A673 (cell line): ENCODE measurements around the gene PARP6. TPM values are rescaled to one million over a fixed set of nuclear protein-coding genes. Genes with fewer than 3 reads are reported as not detected.

Experiments
- BruUV-seq: library from RNA; stranded (reverse); fragments of 400-500 nt; replicated peaks from 2 replicates; lab custom pipeline; 2021; lab: Mats Ljungman, UMichigan
- CTCF ChIA-PET: fragments of 300-600 bp; sonication (Branson Sonifier 250); formaldehyde crosslinking; loops from one replicate; lab custom pipeline; 2022; ENCODE audit warnings: antibody characterized with exemption; lab: Charles Lee
- POLR2A ChIA-PET: fragments of 300-600 bp; sonication (Branson Sonifier 250); formaldehyde crosslinking; loops from one replicate; lab custom pipeline; 2022; ENCODE audit warnings: antibody characterized with exemption; ENCODE audit not compliant: low non-redundant PET; lab: Charles Lee
- DNase-seq: peaks from one replicate; pipeline ENCODE4 v3.0.0-alpha.2; 2015; ENCODE audit warnings: low spot score
- H3K27ac ChIP-seq: fragments of 200-600 bp; sonication (generic); 2 replicates; pipeline ENCODE4 v1.5.1; 2016; ENCODE audit warnings: mixed run types, low read depth, mild to moderate bottlenecking, mixed read lengths, antibody characterized with exemption, low read length; ENCODE audit not compliant: poor library complexity, severe bottlenecking
- H3K27me3 ChIP-seq: fragments of 200-600 bp; sonication (generic); replicated peaks from 2 replicates; pipeline ENCODE4 v1.6.1; 2017; ENCODE audit warnings: mixed run types, low read depth, mild to moderate bottlenecking, mixed read lengths, antibody characterized with exemption, low read length; ENCODE audit not compliant: insufficient read depth, poor library complexity
- H3K36me3 ChIP-seq: fragments of 200-600 bp; sonication (generic); 2 replicates; pipeline ENCODE4 v1.6.1; 2016; ENCODE audit warnings: mixed run types, mild to moderate bottlenecking, mixed read lengths, antibody characterized with exemption, low read length; ENCODE audit not compliant: insufficient read depth, poor library complexity, severe bottlenecking
- H3K4me1 ChIP-seq: fragments of 200-600 bp; sonication (generic); 2 replicates; pipeline ENCODE4 v1.6.1; 2017; ENCODE audit warnings: mixed run types, mild to moderate bottlenecking, mixed read lengths, antibody characterized with exemption, low read length; ENCODE audit not compliant: insufficient read depth, poor library complexity, severe bottlenecking
- H3K4me3 ChIP-seq: fragments of 200-600 bp; sonication (generic); 2 replicates; pipeline ENCODE4 v1.5.1; 2016; ENCODE audit warnings: low read depth, mixed run types, mild to moderate bottlenecking, mixed read lengths, low read length; ENCODE audit not compliant: poor library complexity, severe bottlenecking
- H3K9me3 ChIP-seq: fragments of 200-600 bp; sonication (generic); 2 replicates; pipeline ENCODE4 v1.6.1; 2016; ENCODE audit warnings: mixed run types, low read depth, mild to moderate bottlenecking, mixed read lengths, antibody characterized with exemption, low read length; ENCODE audit not compliant: poor library complexity, severe bottlenecking
- CTCF ChIP-seq: fragments of 300-800, 200-600 bp; sonication (generic); conservative IDR thresholded peaks from 2 replicates; pipeline ENCODE4 v1.5.1; 2017; ENCODE audit warnings: low read depth, mild to moderate bottlenecking, antibody characterized with exemption, low read length, moderate library complexity, mixed read lengths
- EZH2 ChIP-seq: fragments of 200-600 bp; sonication (generic); IDR thresholded peaks from 2 replicates; pipeline ENCODE4 v1.6.1; 2017; ENCODE audit warnings: borderline replicate concordance, low read depth, mild to moderate bottlenecking, mixed read lengths, antibody characterized with exemption, low read length; ENCODE audit not compliant: poor library complexity, severe bottlenecking
- intact Hi-C: fragments of 100-400 bp; cut with micrococcal nuclease; formaldehyde crosslinking; loops from one replicate; pipeline ENCODE4 v1.10.0; 2022; ENCODE audit not compliant: unreplicated experiment
- total RNA-seq: library from RNA; stranded (reverse); gene quantifications from 2 replicates; pipeline ENCODE4 v1.2.3, GENCODE V29; 2021

The PARP6 gene
- total RNA-seq, 1 experiment from 2014 or later: 71.4 TPM

- no peak for TF ChIP-seq CTCF
- no peak for TF ChIP-seq EZH2
- CTCF ChIA-PET: no interaction called here
Observed at GRCh38 chr15:72229076-72229946, 43.0 kb downstream of the PARP6 start.

GRCh38 chr15:72227720-72228119 lies 44.6 kb downstream of the PARP6 start:
- intact Hi-C loops: no loop called here
- no peak for TF ChIP-seq CTCF
- TF ChIP-seq EZH2: no peak
- no TSS peak for BruUV-seq
- Histone ChIP-seq H3K36me3 (peaks cover 27% of the 10 kb centered on the region), H3K27me3 (no peaks in the 10 kb centered on the region), H3K27ac (peak overlapping the region; percentile 92), H3K4me3 (peak overlapping the region; percentile 91), H3K9me3 (no peaks in the 10 kb centered on the region), H3K4me1 (peaks cover 48% of the 10 kb centered on the region)
- ChIA-PET CTCF (no interaction called here), POLR2A (interaction anchor here (0.6 kb wide), 1 partner anchor 1036 kb away, joined by 5 read pairs; no protein-coding TSS in a partner anchor)
- no peak for DNase-seq

More at GRCh38 chr15:72229076-72229946, 43.0 kb downstream of the PARP6 start:
- Histone ChIP-seq H3K4me3 (peak overlapping the region; percentile 91), H3K4me1 (peaks cover 35% of the 10 kb centered on the region), H3K27me3 (no peaks in the 10 kb centered on the region), H3K9me3 (no peaks in the 10 kb centered on the region), H3K27ac (peak overlapping the region; percentile 92), H3K36me3 (peaks cover 13% of the 10 kb centered on the region)
- BruUV-seq: TSS peak; percentile 40
- peak; percentile 24 for DNase-seq
- intact Hi-C loops: no loop called here
- POLR2A ChIA-PET: no interaction called here

DNA sequence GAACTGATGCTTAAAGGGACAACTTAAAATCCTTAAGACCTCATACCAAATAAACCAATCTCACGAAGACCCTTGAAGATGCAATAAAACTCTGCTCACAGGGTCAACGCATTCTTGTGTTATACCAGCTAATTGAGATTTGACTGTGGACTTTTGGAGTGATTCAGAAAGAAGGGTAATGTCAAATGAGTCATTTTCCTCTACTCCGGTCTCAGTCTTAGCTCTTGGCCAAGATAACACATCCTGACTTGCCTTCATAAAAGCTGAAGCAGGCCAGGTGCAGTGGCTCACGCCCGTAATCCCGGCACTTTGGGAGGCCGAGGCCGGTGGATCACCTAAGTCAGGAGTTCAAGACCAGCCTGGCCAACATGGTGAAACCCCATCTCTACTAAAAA lies 45.2 kb downstream of the PARP6 start:
- no TSS peak for BruUV-seq

More for the DNA sequence above, 45.2 kb downstream of the PARP6 start:
- peak overlapping the region; percentile 91 for H3K4me3 ChIP-seq
- peak; percentile 26 for DNase-seq
- peak overlapping the region; percentile 92 for H3K27ac ChIP-seq
- ChIA-PET CTCF (no interaction called here), POLR2A (interaction anchor here (0.8 kb wide), 1 partner anchor 9 kb away, joined by 4 read pairs; no protein-coding TSS in a partner anchor)
- TF ChIP-seq CTCF: no peak
- no peak for TF ChIP-seq EZH2
- H3K9me3 ChIP-seq: no peaks in the 10 kb centered on the region
- H3K27me3 ChIP-seq: no peaks in the 10 kb centered on the region
- intact Hi-C loops: no loop called here
- H3K36me3 ChIP-seq: peaks cover 33% of the 10 kb centered on the region
- H3K4me1 ChIP-seq: peaks cover 48% of the 10 kb centered on the region
